NCI-H345 (cell line): ENCODE results near the gene FBN2.

ENCODE experiments used
- DNase-seq: peaks from one replicate; lab custom pipeline; 2025; lab: John Stamatoyannopoulos, UW

FBN2 gene

DNA sequence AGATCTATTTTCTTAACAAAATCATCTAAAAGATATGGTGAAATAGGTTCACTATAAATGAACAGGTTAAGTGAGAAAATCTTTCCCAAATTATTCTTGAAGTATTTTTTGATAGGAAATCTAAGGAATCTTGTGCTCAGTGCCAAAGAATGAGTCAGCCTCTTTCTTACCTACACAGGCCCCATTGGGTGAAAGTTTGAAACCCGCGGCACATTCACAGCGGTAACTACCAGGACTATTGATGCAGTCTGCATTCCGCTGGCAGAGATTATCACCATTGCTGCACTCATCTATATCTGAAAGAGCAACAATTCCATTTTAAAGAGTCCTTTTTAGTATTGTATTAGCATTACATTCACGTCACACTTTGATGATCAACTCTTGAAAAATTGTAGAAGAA, 232.7 kb downstream of the FBN2 start:
- no peak for DNase-seq

DNA sequence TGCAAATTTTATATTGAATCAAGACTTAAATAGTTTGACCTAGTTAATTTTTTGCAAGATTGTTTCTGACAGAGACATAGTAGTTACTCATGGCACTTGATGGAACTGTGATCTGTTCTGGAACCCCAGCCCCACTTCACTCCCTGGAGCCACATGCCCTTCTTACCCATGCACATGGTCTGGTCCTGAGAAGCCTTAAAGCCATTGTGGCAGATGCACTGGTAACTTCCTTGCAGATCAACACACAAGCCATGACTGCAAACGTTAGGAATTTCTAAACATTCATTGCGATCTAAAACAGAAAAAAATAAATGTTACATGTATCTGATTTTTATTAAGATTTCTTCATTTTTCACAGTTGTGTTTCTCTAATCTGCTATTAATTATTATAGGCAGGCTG, 233.3 kb downstream of the FBN2 start:
- no peak for DNase-seq

DNA sequence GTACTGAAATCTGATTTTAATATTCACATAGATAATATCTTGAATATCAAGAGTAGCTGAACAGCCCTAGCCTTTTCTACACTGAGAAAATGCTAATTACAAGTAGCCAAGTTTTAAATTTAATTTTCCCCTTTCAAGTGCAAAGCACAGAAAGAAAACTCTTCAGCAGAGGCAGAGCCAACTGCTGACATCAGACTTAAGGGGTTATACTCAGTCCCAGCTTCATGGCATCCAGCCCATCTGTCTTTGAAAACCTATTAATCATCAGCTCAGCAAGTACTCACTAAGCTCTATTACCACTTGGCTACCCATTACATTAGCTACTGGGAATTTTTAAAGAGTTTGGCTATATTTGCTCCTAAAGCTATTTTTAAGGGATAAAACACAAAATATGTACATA, 234.0 kb downstream of the FBN2 start:
- DNase-seq = no peak

- DNase-seq = no peak
Observed at GRCh38 chr5:128303593-128303992, 234.5 kb downstream of the FBN2 start.

GRCh38 chr5:128300181-128300580, 237.9 kb downstream of the FBN2 start:
- no peak for DNase-seq

- DNase-seq = no peak
Observed at GRCh38 chr5:128290152-128290858, 247.7 kb downstream of the FBN2 start.

DNA sequence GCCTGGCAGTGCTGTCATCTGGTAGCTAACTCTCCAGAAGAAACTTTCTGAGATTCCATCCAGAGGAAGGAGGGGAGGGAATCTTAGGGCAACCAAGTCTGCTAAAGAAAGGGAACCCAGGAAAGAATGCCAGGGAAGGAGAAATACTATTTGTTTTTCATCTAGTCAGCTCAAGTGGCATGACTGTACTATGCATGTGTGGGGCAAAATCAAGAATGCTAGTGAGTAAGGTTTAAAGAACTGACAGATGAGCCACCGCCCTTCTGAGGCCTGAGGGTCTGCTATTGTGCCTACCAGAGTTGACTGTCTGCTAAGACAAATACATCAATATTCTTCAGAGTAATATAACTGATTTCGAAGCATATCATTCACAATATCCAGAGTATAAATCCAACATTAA, 250.3 kb downstream of the FBN2 start:
- DNase-seq = no peak

- no peak for DNase-seq
Observed at GRCh38 chr5:128284236-128284635, 253.8 kb downstream of the FBN2 start.

GRCh38 chr5:128279345-128279744, 258.7 kb downstream of the FBN2 start:
- DNase-seq = no peak

GRCh38 chr5:128276537-128277216, 261.4 kb downstream of the FBN2 start:
- DNase-seq = no peak

GRCh38 chr5:128274441-128274840, 263.6 kb downstream of the FBN2 start:
- DNase-seq = no peak

DNA sequence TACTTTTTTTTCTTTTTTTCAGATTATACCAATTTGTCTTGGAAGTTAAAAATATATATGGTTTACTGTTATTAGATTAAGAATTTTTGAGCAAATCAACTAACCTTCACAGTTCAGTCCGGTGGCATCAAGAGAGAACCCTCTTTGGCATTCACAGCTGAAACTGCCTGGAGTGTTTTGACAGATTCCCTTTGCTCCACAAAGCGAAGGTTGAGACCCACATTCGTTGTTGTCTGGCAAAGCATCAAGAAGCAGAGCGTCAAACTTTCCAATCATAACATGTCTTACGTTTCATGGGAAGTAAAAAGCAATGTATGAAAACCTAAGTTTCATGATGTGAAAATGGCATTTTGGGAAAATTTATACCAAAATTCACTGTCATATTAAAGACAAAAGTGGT, 264.3 kb downstream of the FBN2 start:
- DNase-seq = no peak

- DNase-seq = peak; percentile 2
Observed at GRCh38 chr5:128271859-128272464, 266.1 kb downstream of the FBN2 start.

- DNase-seq = no peak
Observed at GRCh38 chr5:128271071-128271470, 267.0 kb downstream of the FBN2 start.

DNA sequence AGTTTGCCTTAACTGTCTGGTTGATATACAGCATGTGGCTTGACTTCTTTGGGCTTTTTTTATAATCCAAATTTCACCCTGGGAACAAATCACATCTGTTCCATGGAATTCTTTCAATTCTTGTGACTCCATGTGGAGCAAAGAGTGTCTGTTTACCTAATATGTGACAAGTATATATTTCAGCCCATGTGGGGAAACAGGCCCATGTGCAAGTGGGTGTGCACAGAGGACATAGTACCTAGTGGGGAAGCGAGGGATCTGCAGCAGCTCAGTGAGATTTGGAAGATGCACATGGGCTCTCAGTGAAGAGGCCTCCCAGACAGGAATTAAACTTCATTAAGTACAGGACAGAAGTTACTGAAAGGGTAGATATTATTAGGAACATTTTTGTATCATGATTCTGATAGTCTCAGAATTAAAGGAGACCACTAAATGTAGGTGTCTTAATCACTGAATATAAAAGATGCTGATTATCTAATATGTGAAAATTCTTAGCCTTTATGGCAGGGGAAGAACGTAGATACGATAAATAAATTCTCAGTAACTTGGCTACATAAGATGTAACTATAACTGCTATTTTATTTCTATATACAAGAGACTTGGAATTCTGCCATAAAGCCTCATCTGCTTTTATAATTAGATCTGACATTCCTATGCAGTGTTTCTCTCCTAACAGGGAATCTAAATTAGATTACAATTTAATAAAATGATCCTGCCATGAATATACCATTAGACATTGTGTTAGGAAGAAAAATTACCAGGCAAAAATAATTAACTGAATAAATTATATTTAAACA, 273.3 kb downstream of the FBN2 start:
- no peak for DNase-seq

GRCh38 chr5:128263357-128263756, 274.7 kb downstream of the FBN2 start:
- no peak for DNase-seq

DNA sequence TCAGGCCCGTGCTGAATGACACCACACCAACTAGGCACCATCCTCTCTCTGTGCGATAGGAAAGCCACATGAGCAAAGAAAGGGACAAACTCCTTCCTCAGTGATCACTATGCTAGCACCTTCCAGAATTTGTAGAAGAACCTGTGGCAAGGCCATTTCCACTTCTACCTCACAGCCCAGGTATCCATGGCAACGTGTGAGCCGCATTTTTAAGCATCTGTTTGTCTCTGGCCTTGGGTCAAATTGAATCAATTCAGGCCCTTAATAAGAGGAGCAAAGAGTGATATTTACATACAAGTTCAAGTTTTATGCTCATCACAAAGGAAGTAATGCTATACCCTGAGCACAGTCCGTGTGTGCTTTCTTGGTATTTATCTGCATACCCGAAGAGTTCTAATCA, 275.1 kb downstream of the FBN2 start:
- DNase-seq = no peak

GRCh38 chr5:128259607-128260021, 278.4 kb downstream of the FBN2 start:
- DNase-seq = no peak

DNA sequence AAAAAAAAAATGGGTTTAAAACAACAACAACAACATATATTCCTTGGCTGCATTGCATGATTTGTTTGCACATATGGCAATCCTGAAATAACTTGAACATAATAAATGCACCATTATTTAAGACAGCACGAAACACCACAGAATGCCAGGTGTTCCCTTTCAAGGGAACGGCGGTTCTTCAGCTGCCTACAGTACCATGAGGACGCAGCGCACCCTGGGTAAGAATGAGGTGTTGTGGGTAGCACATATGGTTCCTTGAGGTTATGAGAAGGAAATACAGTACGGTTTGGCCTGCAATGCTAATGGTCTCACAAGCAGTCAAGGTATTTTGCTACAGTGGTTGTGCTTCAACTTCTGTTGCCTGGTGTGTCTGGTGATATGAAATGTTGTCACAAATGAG, 279.7 kb downstream of the FBN2 start:
- DNase-seq = no peak

GRCh38 chr5:128257076-128257475, 281.0 kb downstream of the FBN2 start:
- DNase-seq = no peak

- no peak for DNase-seq
Observed at GRCh38 chr5:128254789-128255188, 283.3 kb downstream of the FBN2 start.

DNA sequence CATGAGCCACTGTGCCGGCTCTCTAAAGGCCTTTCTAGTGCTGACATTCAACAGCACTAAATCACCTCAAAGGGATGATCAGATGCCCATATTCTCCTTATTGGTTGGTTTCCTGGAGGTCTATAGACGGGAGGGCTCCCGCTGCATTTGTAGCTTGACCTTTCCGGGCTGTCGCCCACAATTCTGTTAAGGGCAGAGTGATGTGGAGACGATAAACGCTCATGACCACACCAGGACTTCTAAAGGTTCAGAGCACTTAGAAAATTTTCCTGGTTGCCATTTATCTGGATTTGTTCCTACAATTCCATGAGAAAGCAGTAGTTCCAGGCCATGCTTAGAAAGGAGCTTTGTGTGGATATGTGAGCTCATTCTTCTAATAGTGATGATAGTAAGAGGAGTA, 284.2 kb downstream of the FBN2 start:
- no peak for DNase-seq

- no peak for DNase-seq
Observed at GRCh38 chr5:128253161-128253560, 284.9 kb downstream of the FBN2 start.
